IMR-90 (cell line): ENCODE results near the gene NYAP1. TPM values are rescaled to one million over a fixed set of nuclear protein-coding genes. Genes with fewer than 3 reads are reported as not detected.

Source experiments
- ATAC-seq: fragments of 200-7000 bp; cut with Tn5 transposase; 2 replicates; pipeline ENCODE4 v1.9.1; 2020; ENCODE audit warnings: low read depth, mild to moderate bottlenecking, moderate library complexity
- BruUV-seq: library from RNA; stranded (reverse); fragments of 400-500 nt; replicated peaks from 2 replicates; lab custom pipeline; 2021; lab: Mats Ljungman, UMichigan
- CTCF ChIA-PET: fragments of 300-600 bp; formaldehyde crosslinking; extraction: SDS; loops from one replicate; lab custom pipeline; 2021; ENCODE audit warnings: antibody characterized with exemption; lab: Yijun Ruan, JAX
- POLR2A ChIA-PET: fragments of 300-600 bp; sonication (Branson Sonifier 250); formaldehyde crosslinking; loops from one replicate; lab custom pipeline; 2022; ENCODE audit warnings: antibody characterized with exemption; ENCODE audit not compliant: unreplicated experiment; lab: Charles Lee
- DNase-seq: peaks from one replicate; pipeline ENCODE4 v3.0.0; 2013
- H2AFZ ChIP-seq: replicated peaks from 2 replicates; pipeline ENCODE3; 2013; ENCODE audit warnings: low read length, mild to moderate bottlenecking; ENCODE audit not compliant: poor library complexity
- H2AK5ac ChIP-seq: 2 replicates; pipeline ENCODE4 v1.6.1; 2013; ENCODE audit warnings: low read depth, low read length, inconsistent platforms
- H2AK9ac ChIP-seq: replicated peaks from 2 replicates; pipeline ENCODE3; 2013; ENCODE audit warnings: mild to moderate bottlenecking, low read depth, low read length, moderate library complexity; ENCODE audit not compliant: poor library complexity
- H2BK120ac ChIP-seq: 2 replicates; pipeline ENCODE4 v1.6.1; 2013; ENCODE audit warnings: low read depth, low read length, inconsistent platforms
- H2BK15ac ChIP-seq: 3 replicates; pipeline ENCODE4 v1.6.1; 2013; ENCODE audit warnings: low read depth, low read length, inconsistent platforms
- H2BK20ac ChIP-seq: 2 replicates; pipeline ENCODE4 v1.6.1; 2013; ENCODE audit warnings: low read depth, mild to moderate bottlenecking, inconsistent platforms, low read length, moderate library complexity
- H2BK5ac ChIP-seq: 2 replicates; pipeline ENCODE4 v1.6.1; 2013; ENCODE audit warnings: mild to moderate bottlenecking, low read depth, low read length, inconsistent platforms; ENCODE audit not compliant: poor library complexity, severe bottlenecking
- H3K14ac ChIP-seq: replicated peaks from 2 replicates; pipeline ENCODE4 v1.6.1; 2013; ENCODE audit warnings: low read depth, low read length, inconsistent platforms
- H3K18ac ChIP-seq: 2 replicates; pipeline ENCODE4 v1.6.1; 2013; ENCODE audit warnings: low read depth, low read length, control low read depth
- H3K23ac ChIP-seq: 2 replicates; pipeline ENCODE4 v1.6.1; 2013; ENCODE audit warnings: low read depth, low read length, inconsistent platforms
- H3K27ac ChIP-seq: 2 replicates; pipeline ENCODE4 v1.5.1; 2013; ENCODE audit warnings: mild to moderate bottlenecking, control low read depth, low read length; ENCODE audit not compliant: insufficient read depth
- H3K27me3 ChIP-seq: 2 replicates; pipeline ENCODE4 v1.6.1; 2013; ENCODE audit warnings: low read length; ENCODE audit not compliant: control insufficient read depth, insufficient read depth
- H3K36me3 ChIP-seq: 2 replicates; pipeline ENCODE4 v1.6.1; 2013; ENCODE audit warnings: low read length, mixed read lengths; ENCODE audit not compliant: control insufficient read depth, insufficient read depth
- H3K4ac ChIP-seq: 2 replicates; pipeline ENCODE4 v1.6.1; 2013; ENCODE audit warnings: low read depth, low read length, inconsistent platforms
- H3K4me1 ChIP-seq: 2 replicates; pipeline ENCODE4 v1.6.1; 2013; ENCODE audit warnings: low read length, mixed read lengths; ENCODE audit not compliant: control insufficient read depth, insufficient read depth
- H3K4me2 ChIP-seq: 2 replicates; pipeline ENCODE4 v1.6.1; 2013; ENCODE audit warnings: low read depth, mild to moderate bottlenecking, control low read depth, low read length, moderate library complexity
- H3K4me3 ChIP-seq: 2 replicates; pipeline ENCODE4 v1.5.1; 2013; ENCODE audit warnings: low read depth, mild to moderate bottlenecking, control low read depth, low read length, moderate library complexity; ENCODE audit not compliant: insufficient read depth
- H3K56ac ChIP-seq: 2 replicates; pipeline ENCODE4 v1.6.1; 2013; ENCODE audit warnings: low read length, inconsistent platforms; ENCODE audit not compliant: insufficient read depth; ENCODE audit errors: extremely low read depth
- H3K79me1 ChIP-seq, 2 experiments: 2 replicates each; pipeline ENCODE4 v1.6.1; 2013; ENCODE audit warnings: low read length in 2 of 2, inconsistent platforms in 1 of 2, low read depth in 1 of 2
- H3K9ac ChIP-seq: 2 replicates; pipeline ENCODE4 v1.6.1; 2013; ENCODE audit warnings: low read depth, low read length, control low read depth
- H3K9me1 ChIP-seq: 2 replicates; pipeline ENCODE4 v1.6.1; 2013; ENCODE audit warnings: low read length, inconsistent platforms; ENCODE audit not compliant: insufficient read depth
- H3K9me3 ChIP-seq: 2 replicates; pipeline ENCODE4 v1.6.1; 2013; ENCODE audit warnings: low read length; ENCODE audit not compliant: control insufficient read depth, insufficient read depth
- H4K20me1 ChIP-seq: 2 replicates; pipeline ENCODE4 v1.6.1; 2013; ENCODE audit warnings: low read length, inconsistent platforms; ENCODE audit not compliant: insufficient read depth
- H4K5ac ChIP-seq: 2 replicates; pipeline ENCODE4 v1.6.1; 2013; ENCODE audit warnings: mild to moderate bottlenecking, low read depth, low read length, control low read depth
- H4K8ac ChIP-seq, 2 experiments: 2 replicates each; pipeline ENCODE4 v1.6.1; 2013; ENCODE audit warnings: low read depth in 2 of 2, low read length in 2 of 2, control low read depth in 1 of 2, inconsistent platforms in 1 of 2
- H4K91ac ChIP-seq: 2 replicates; pipeline ENCODE4 v1.6.1; 2013; ENCODE audit warnings: low read depth, low read length, inconsistent platforms; ENCODE audit not compliant: insufficient read depth
- BHLHE40 ChIP-seq: fragments of 150-350 bp; IDR thresholded peaks from 2 replicates; pipeline ENCODE4 v1.6.1; 2016; ENCODE audit warnings: mild to moderate bottlenecking, low read depth, low read length
- CEBPB ChIP-seq: IDR thresholded peaks from 2 replicates; pipeline ENCODE4 v1.6.1; 2012; ENCODE audit warnings: low read depth, low read length, improper control_type of control experiment
- CHD1 ChIP-seq: IDR thresholded peaks from 2 replicates; pipeline ENCODE4 v1.6.1; 2012; ENCODE audit warnings: low read depth, low read length, improper control_type of control experiment
- FOS ChIP-seq: fragments of 150-350 bp; IDR thresholded peaks from 2 replicates; pipeline ENCODE4 v1.6.1; 2016; ENCODE audit warnings: low read depth, low read length
- MAFK ChIP-seq: IDR thresholded peaks from 2 replicates; pipeline ENCODE4 v1.6.1; 2012; ENCODE audit warnings: low read depth, low read length, improper control_type of control experiment
- MAZ ChIP-seq: IDR thresholded peaks from 2 replicates; pipeline ENCODE4 v1.6.1; 2012; ENCODE audit warnings: low read depth, mild to moderate bottlenecking, low read length, improper control_type of control experiment, moderate library complexity, borderline replicate concordance
- MXI1 ChIP-seq: IDR thresholded peaks from 2 replicates; pipeline ENCODE4 v1.6.1; 2012; ENCODE audit warnings: low read depth, mild to moderate bottlenecking, low read length, moderate library complexity, borderline replicate concordance
- NFE2L2 ChIP-seq: fragments of 150-350 bp; IDR thresholded peaks from 2 replicates; pipeline ENCODE4 v1.6.1; 2016; ENCODE audit warnings: low read depth, mild to moderate bottlenecking, low read length
- POLR2A ChIP-seq: IDR thresholded peaks from 2 replicates; pipeline ENCODE4 v1.6.1; 2012; ENCODE audit warnings: mild to moderate bottlenecking, low read depth, low read length
- RAD21 ChIP-seq: IDR thresholded peaks from 2 replicates; pipeline ENCODE4 v1.6.1; 2012; ENCODE audit warnings: low read length, improper control_type of control experiment
- RCOR1 ChIP-seq: IDR thresholded peaks from 2 replicates; pipeline ENCODE4 v1.6.1; 2012; ENCODE audit warnings: mild to moderate bottlenecking, low read length, improper control_type of control experiment; ENCODE audit not compliant: insufficient replicate concordance
- RFX5 ChIP-seq: IDR thresholded peaks from 2 replicates; pipeline ENCODE4 v1.8.0; 2012; ENCODE audit warnings: low read depth, mild to moderate bottlenecking, low read length, moderate library complexity
- SMC3 ChIP-seq: fragments of 150-350 bp; IDR thresholded peaks from 2 replicates; pipeline ENCODE4 v1.6.1; 2016; ENCODE audit warnings: low read depth, mild to moderate bottlenecking, antibody characterized with exemption, low read length, moderate library complexity
- WGBS, 2 experiments: methylation state at CpG; one replicate each; pipeline versions ENCODE4 v1.1.5 to v1.1.7; 2013; ENCODE audit warnings: missing lambda C conversion rate in 2 of 2; ENCODE audit not compliant: insufficient read length in 1 of 2; ENCODE audit errors: extremely low coverage in 2 of 2; 5-methylcytosine and 5-hydroxymethylcytosine counted together
- dilution Hi-C: fragments of 300-500 bp; cut with HindIII; formaldehyde crosslinking; loops from one replicate; pipeline ENCODE4 v1.14.3; 2018; ENCODE audit warnings: low sequenced_read_pairs; ENCODE audit not compliant: unreplicated experiment
- in situ Hi-C: fragments of 300-500 bp; cut with MboI; formaldehyde crosslinking; loops from 3 replicates; pipeline ENCODE4 v1.14.3; 2019; ENCODE audit warnings: low sequenced_read_pairs, inconsistent platforms, mixed read lengths
- intact Hi-C: fragments of 100-400 bp; cut with micrococcal nuclease; formaldehyde crosslinking; loops from 2 replicates; pipeline ENCODE4 v1.10.0; 2022
- polyA plus RNA-seq, 3 experiments: library from polyadenylated mRNA; depleted of rRNA; stranded (reverse); fragments of >200 nt; gene quantifications; 2 replicates each; pipeline ENCODE4 v1.2.3, GENCODE V29; 2012; ENCODE audit warnings: low replicate concordance in 1 of 3
- total RNA-seq: library from RNA; depleted of rRNA; stranded (reverse); fragments of >200 nt; gene quantifications from 2 replicates; pipeline ENCODE4 v1.2.3, GENCODE V29; 2012
- TF ChIP-seq, protein P1 (sequence below): conservative IDR thresholded peaks from 2 replicates; pipeline ENCODE4 v1.5.1; 2012; ENCODE audit warnings: mild to moderate bottlenecking, low read depth, low read length, improper control_type of control experiment
- TF ChIP-seq, protein P2 (sequence below): fragments of 150-350 bp; IDR thresholded peaks from 2 replicates; pipeline ENCODE4 v1.6.1; 2017; ENCODE audit warnings: mild to moderate bottlenecking, antibody characterized with exemption, low read length, low read depth
- TF ChIP-seq, protein P3 (sequence below): fragments of 150-350 bp; IDR thresholded peaks from 2 replicates; pipeline ENCODE4 v1.6.1; 2016; ENCODE audit warnings: low read depth, mild to moderate bottlenecking, low read length, moderate library complexity, borderline replicate concordance

The NYAP1 gene
- total and polyA plus RNA-seq, 2 of the 4 experiments (the other 2 are of a cell fraction): 0.18 to 1.3 TPM

DNA sequence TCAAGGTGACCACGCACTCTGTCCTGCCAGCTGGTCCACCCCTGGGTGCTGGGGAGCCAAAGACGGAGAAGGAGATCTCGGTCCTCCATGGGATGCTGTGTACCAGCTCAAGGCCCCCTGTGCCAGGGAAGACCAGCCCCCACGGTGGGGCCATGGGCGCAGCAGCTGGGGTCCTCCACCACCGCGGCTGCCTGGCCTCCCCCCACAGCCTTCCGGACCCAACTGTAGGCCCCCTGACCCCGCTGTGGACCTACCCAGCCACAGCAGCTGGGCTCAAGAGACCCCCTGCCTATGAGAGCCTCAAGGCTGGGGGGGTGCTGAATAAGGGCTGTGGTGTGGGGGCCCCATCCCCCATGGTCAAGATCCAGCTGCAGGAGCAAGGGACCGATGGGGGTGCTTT, 5.4 kb downstream of the NYAP1 start:
- ATAC-seq (no peak), DNase-seq (no peak)
- Histone ChIP-seq H3K4me1 (no peaks in the 10 kb centered on the region; the same call in 1 of the 2 replicates), H3K14ac (no peak overlapping the region), H3K9me3 (no peaks in the 10 kb centered on the region), H4K8ac (no peak overlapping the region), H2BK20ac (no peak overlapping the region), H4K20me1 (0 out of 2 replicates have a peak, but pooled peaks cover 3% of the 10 kb centered on the region), H2AFZ (no peak overlapping the region), H2AK9ac (no peak overlapping the region), H3K9ac (no peak overlapping the region), H3K27me3 (peaks cover 12% of the 10 kb centered on the region; the same call in 1 of the 2 replicates), H3K4ac (no peak overlapping the region), H2BK120ac (no peak overlapping the region), H3K18ac (no peak overlapping the region), H3K4me2 (no peak overlapping the region), H4K91ac (no peak overlapping the region), H2BK5ac (no peak overlapping the region), H3K56ac (no peak overlapping the region), H3K79me1 (no peaks in the 10 kb centered on the region), H3K9me1 (no peaks in the 10 kb centered on the region), H3K4me3 (no peak overlapping the region), H3K27ac (no peak overlapping the region), H4K5ac (no peak overlapping the region), H2BK15ac (no peak overlapping the region), H3K23ac (no peak overlapping the region), H3K36me3 (no peaks in the 10 kb centered on the region), H2AK5ac (no peak overlapping the region)
- BruUV-seq: no TSS peak
- no peak for TF ChIP-seq BHLHE40
- TF ChIP-seq CEBPB: no peak
- TF ChIP-seq MAZ: no peak
- no peak for TF ChIP-seq SMC3
- TF ChIP-seq RAD21: no peak
- TF ChIP-seq, protein P1, sequence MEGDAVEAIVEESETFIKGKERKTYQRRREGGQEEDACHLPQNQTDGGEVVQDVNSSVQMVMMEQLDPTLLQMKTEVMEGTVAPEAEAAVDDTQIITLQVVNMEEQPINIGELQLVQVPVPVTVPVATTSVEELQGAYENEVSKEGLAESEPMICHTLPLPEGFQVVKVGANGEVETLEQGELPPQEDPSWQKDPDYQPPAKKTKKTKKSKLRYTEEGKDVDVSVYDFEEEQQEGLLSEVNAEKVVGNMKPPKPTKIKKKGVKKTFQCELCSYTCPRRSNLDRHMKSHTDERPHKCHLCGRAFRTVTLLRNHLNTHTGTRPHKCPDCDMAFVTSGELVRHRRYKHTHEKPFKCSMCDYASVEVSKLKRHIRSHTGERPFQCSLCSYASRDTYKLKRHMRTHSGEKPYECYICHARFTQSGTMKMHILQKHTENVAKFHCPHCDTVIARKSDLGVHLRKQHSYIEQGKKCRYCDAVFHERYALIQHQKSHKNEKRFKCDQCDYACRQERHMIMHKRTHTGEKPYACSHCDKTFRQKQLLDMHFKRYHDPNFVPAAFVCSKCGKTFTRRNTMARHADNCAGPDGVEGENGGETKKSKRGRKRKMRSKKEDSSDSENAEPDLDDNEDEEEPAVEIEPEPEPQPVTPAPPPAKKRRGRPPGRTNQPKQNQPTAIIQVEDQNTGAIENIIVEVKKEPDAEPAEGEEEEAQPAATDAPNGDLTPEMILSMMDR: no peak
- no peak for TF ChIP-seq RFX5
- TF ChIP-seq, protein P2, sequence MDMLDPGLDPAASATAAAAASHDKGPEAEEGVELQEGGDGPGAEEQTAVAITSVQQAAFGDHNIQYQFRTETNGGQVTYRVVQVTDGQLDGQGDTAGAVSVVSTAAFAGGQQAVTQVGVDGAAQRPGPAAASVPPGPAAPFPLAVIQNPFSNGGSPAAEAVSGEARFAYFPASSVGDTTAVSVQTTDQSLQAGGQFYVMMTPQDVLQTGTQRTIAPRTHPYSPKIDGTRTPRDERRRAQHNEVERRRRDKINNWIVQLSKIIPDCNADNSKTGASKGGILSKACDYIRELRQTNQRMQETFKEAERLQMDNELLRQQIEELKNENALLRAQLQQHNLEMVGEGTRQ: no peak
- no peak for TF ChIP-seq CHD1
- no peak for TF ChIP-seq POLR2A
- no peak for TF ChIP-seq MXI1
- no peak for TF ChIP-seq FOS
- no peak for TF ChIP-seq NFE2L2
- TF ChIP-seq, protein P3, sequence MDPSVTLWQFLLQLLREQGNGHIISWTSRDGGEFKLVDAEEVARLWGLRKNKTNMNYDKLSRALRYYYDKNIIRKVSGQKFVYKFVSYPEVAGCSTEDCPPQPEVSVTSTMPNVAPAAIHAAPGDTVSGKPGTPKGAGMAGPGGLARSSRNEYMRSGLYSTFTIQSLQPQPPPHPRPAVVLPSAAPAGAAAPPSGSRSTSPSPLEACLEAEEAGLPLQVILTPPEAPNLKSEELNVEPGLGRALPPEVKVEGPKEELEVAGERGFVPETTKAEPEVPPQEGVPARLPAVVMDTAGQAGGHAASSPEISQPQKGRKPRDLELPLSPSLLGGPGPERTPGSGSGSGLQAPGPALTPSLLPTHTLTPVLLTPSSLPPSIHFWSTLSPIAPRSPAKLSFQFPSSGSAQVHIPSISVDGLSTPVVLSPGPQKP: no peak
- TF ChIP-seq RCOR1: no peak
- TF ChIP-seq MAFK: no peak
- in situ Hi-C loops: no loop called here
- CTCF ChIA-PET: no interaction called here
- intact Hi-C loops: no loop called here
- POLR2A ChIA-PET: no interaction called here
- 68% methylated on average over 3 of the region's 10 CpGs; no CpG with 5 or more reads in 1 of the 2 experiments for WGBS, 2 experiments
- dilution Hi-C loops: no loop called here
